ENCODE measurements around the gene SLC25A28. TPM values are rescaled to one million over a fixed set of nuclear protein-coding genes. Genes with fewer than 3 reads are reported as not detected.

Gene SLC25A28
- total RNA-seq, 2 donors from 2014 or later = 50.1 to 53.3 TPM

DNA sequence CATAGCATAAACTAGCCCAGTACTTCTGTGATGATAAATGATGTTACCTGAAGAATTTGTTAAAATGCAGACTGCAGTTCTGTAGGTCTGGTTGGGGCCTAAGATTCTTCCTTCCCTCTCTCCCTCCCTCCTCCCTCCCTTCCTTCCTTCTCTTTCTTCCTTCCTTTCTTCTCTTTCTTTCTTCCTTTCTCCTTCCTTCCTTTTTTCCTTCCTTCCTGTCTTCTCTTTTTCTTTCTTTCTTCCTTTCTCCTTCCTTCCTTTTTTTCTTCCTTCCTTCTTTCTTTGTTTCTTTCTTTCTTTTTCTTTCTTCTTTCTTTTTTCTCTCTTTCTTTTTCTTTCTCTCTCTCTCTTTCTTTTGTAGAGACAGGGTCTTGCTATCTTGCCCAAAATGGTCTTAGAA lies 3.7 kb upstream of the SLC25A28 start:
- TF ChIP-seq, protein P1, sequence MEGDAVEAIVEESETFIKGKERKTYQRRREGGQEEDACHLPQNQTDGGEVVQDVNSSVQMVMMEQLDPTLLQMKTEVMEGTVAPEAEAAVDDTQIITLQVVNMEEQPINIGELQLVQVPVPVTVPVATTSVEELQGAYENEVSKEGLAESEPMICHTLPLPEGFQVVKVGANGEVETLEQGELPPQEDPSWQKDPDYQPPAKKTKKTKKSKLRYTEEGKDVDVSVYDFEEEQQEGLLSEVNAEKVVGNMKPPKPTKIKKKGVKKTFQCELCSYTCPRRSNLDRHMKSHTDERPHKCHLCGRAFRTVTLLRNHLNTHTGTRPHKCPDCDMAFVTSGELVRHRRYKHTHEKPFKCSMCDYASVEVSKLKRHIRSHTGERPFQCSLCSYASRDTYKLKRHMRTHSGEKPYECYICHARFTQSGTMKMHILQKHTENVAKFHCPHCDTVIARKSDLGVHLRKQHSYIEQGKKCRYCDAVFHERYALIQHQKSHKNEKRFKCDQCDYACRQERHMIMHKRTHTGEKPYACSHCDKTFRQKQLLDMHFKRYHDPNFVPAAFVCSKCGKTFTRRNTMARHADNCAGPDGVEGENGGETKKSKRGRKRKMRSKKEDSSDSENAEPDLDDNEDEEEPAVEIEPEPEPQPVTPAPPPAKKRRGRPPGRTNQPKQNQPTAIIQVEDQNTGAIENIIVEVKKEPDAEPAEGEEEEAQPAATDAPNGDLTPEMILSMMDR (IDR thresholded peaks at IDR 0.05) = no peak
- Histone ChIP-seq H3K27ac (no peak overlapping the region), H3K9me3 (no peaks in the 10 kb centered on the region), H3K4me1 (ENCODE audit: control insufficient read depth in 1 of 2, low read depth in 2 of 2) (peaks cover 10 to 13% of the 10 kb centered on the region in 2 donors), H3K27me3 (replicated peaks; ENCODE audit: insufficient read depth) (no peaks in the 10 kb centered on the region), H3K36me3 (no peaks in the 10 kb centered on the region), H3K4me3 (no peak overlapping the region)
- ATAC-seq (ENCODE audit: insufficient number of reproducible peaks, low FRiP score, low read depth) (no peak), DNase-seq (ENCODE audit: low spot score) (no peak)

DNA sequence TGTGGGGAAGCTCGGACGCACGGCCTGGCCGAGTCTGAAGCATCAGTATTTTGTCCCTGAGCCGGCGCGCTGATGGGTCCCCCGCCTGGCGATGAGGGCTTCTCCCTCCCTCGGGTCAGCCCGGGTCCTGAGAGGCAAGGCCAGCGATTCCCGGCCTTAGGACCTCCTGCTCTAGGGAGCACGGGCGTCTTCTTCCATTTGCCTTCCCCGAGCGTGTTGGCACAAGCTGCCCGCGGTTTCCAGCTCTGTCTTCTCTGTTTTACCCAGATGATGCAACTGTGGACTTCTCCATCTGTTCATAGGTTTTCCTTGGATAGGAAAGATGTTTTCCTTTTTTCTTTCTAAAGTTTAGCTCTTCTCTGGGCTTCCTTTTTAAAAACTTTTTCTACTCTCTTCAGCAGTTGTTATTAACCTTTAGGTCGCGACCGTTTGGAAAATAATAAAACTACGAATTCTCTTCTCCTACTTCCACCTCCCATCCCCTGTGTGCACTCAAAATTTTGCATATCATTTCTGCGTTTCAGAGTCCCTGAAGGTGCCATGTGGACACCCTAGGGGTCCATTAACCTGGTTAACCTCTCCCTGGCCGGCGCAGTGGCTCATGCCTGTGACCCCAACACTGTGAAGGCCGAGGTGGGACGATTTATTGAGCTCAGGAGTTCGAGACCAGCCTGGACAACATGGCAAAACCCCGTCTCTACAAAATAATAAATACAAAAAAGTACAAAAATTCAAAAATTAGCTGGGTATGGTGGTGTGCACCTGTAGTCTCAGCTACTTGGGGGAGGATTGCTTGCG lies 1.4 kb upstream of the SLC25A28 start:
- H3K27ac ChIP-seq = peak overlapping the region; percentile 90 to 98
- H3K4me1 ChIP-seq (ENCODE audit: control insufficient read depth in 1 of 2, low read depth in 2 of 2) = peaks cover 28 to 35% of the 10 kb centered on the region in 2 donors
- H3K9me3 ChIP-seq = no peaks in the 10 kb centered on the region
- H3K36me3 ChIP-seq = no peaks in the 10 kb centered on the region
- ATAC-seq (ENCODE audit: insufficient number of reproducible peaks, low FRiP score, low read depth) (peak; percentile 6), DNase-seq (ENCODE audit: low spot score) (no peak)
- peak overlapping the region; percentile 69 for H3K4me3 ChIP-seq
- TF ChIP-seq, protein P1 (IDR thresholded peaks at IDR 0.05) = no peak
- no peaks in the 10 kb centered on the region for H3K27me3 ChIP-seq (replicated peaks; ENCODE audit: insufficient read depth)

DNA sequence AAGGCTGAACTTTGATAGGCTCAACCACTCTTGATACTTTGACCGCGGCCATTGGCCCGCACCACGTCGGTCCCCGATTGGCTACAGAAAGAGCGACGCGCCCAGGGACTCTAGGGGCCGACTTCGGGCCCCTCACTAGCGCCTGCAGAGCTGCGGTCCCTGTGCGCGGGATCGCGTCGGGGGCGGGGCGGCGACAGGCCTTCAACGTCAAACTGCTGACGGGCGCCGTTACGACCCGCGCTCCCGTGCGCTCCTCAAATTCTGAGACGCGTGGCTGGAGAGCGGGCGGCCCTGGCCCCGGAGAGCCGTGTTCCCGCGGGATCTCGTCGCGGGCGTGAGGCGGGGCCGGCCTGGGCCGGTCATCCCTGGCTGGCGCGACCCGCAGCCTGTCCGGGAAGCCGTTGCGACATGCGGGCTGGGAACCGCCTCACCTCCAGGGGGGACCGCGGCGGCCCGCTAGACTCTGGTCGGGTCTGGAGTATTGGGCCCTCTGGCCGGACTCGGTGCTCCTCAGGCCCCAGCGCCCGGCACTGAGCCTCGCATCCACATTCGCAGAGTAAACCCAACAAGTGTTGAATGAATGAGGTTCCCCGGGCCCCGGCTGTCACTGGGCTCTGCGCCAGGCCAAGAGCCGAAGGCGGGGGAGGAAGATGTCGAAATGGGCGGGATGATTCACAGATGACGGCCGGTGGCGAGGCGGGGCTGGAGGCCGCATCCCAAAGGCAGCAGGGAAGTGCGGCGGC lies 643 bp upstream of the SLC25A28 start:
- Histone ChIP-seq H3K27ac (peak overlapping the region; percentile 90 to 98), H3K4me3 (peak overlapping the region; percentile 69), H3K4me1 (ENCODE audit: control insufficient read depth in 1 of 2, low read depth in 2 of 2) (peaks cover 32 to 38% of the 10 kb centered on the region in 2 donors), H3K9me3 (no peaks in the 10 kb centered on the region), H3K27me3 (replicated peaks; ENCODE audit: insufficient read depth) (no peaks in the 10 kb centered on the region), H3K36me3 (no peaks in the 10 kb centered on the region)
- peak; percentile 75 for DNase-seq (ENCODE audit: low spot score)
- peak; percentile 86 for ATAC-seq (ENCODE audit: insufficient number of reproducible peaks, low FRiP score, low read depth)
- TF ChIP-seq, protein P1 (IDR thresholded peaks at IDR 0.05) = no peak

- H3K36me3 ChIP-seq = no peaks in the 10 kb centered on the region
- H3K27me3 ChIP-seq (replicated peaks; ENCODE audit: insufficient read depth) = no peaks in the 10 kb centered on the region
- H3K9me3 ChIP-seq = no peaks in the 10 kb centered on the region
- TF ChIP-seq, protein P1 (IDR thresholded peaks at IDR 0.05) = no peak
- peak overlapping the region; percentile 48 to 74 for H3K27ac ChIP-seq
- no peak for ATAC-seq (ENCODE audit: insufficient number of reproducible peaks, low FRiP score, low read depth)
- no peak for DNase-seq (ENCODE audit: low spot score)
- peaks cover 32 to 38% of the 10 kb centered on the region in 2 donors for H3K4me1 ChIP-seq (ENCODE audit: control insufficient read depth in 1 of 2, low read depth in 2 of 2)
- H3K4me3 ChIP-seq = peak overlapping the region; percentile 69
Measured at GRCh38 chr10:99619090-99619800, 994 bp downstream of the SLC25A28 start.

DNA sequence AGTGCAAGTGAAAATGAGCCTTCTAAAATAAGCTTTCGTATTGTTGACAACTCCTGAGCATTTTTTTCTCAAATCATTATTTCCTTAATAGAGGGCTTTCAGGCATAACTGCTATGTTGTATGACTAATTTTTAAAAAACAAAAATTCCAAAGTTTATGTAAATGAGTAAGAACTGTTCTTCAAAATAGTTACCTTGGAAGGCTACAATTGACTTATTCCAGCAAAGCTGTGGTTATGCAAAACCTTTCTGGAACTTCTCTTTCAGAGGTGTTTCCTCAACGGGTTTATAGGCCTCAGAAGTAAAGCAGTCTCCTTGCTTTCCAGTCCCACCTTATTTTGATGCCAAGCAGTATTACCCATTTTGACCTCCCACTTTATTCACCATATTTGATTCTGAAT lies 2.5 kb downstream of the SLC25A28 start:
- Histone ChIP-seq H3K36me3 (peaks cover 3% of the 10 kb centered on the region), H3K4me1 (ENCODE audit: control insufficient read depth in 1 of 2, low read depth in 2 of 2) (peaks cover 32 to 38% of the 10 kb centered on the region in 2 donors), H3K9me3 (no peaks in the 10 kb centered on the region), H3K4me3 (peak overlapping the region; percentile 69), H3K27ac (no peak overlapping the region), H3K27me3 (replicated peaks; ENCODE audit: insufficient read depth) (no peaks in the 10 kb centered on the region)
- TF ChIP-seq, protein P1 (IDR thresholded peaks at IDR 0.05) = no peak
- ATAC-seq (ENCODE audit: insufficient number of reproducible peaks, low FRiP score, low read depth) (no peak), DNase-seq (ENCODE audit: low spot score) (no peak)
